B cell (primary cell): ENCODE data around the gene KCTD13.

Experiments
- CTCF ChIP-seq: fragments of 200-600 bp; IDR thresholded peaks from one replicate; pipeline ENCODE4 v1.8.0; 2022; ENCODE audit warnings: antibody characterized with exemption, mild to moderate bottlenecking
- EZH2 ChIP-seq: IDR thresholded peaks from 2 replicates; pipeline ENCODE4 v1.6.1; 2012; ENCODE audit warnings: borderline replicate concordance, low read depth, mild to moderate bottlenecking, moderate library complexity, low read length; ENCODE audit not compliant: insufficient read depth, poor library complexity, severe bottlenecking

GRCh38 chr16:29871822-29872546 is 54.0 kb downstream of the KCTD13 start:
- no peak for TF ChIP-seq CTCF
- TF ChIP-seq EZH2, result no peak
